BJ (cell line): Measurements from ENCODE around the gene OSM. TPM values are rescaled to one million over a fixed set of nuclear protein-coding genes. Genes with fewer than 3 reads are reported as not detected.

ENCODE experiments used
- CTCF ChIA-PET: fragments of 350-600 bp; formaldehyde crosslinking; extraction: SDS; loops from one replicate; lab custom pipeline; 2021; ENCODE audit warnings: antibody characterized with exemption, inconsistent platforms; lab: Yijun Ruan, JAX
- POLR2A ChIA-PET: fragments of 300-600 bp; sonication (Branson Sonifier 250); formaldehyde crosslinking; extraction: SDS; loops from one replicate; lab custom pipeline; 2021; ENCODE audit warnings: antibody characterized with exemption; lab: Charles Lee
- DNase-seq: peaks from one replicate; pipeline ENCODE4 v3.0.0-alpha.2; 2011; ENCODE audit warnings: low read depth
- H3K27me3 ChIP-seq: 2 replicates; pipeline ENCODE4 v1.6.0; 2011; ENCODE audit warnings: low read length; ENCODE audit not compliant: control insufficient read depth, insufficient read depth
- H3K36me3 ChIP-seq: 2 replicates; pipeline ENCODE4 v1.5.1; 2011; ENCODE audit warnings: low read length; ENCODE audit not compliant: control insufficient read depth, insufficient read depth
- H3K4me3 ChIP-seq: 2 replicates; pipeline ENCODE4 v1.5.1; 2011; ENCODE audit warnings: low read depth, mild to moderate bottlenecking, control low read depth, low read length
- polyA plus RNA-seq: library from polyadenylated mRNA; depleted of rRNA; stranded (reverse); fragments of >200 nt; gene quantifications from 2 replicates; pipeline ENCODE4 v1.2.3, GENCODE V29; 2011
- TF ChIP-seq, protein P1 (sequence below): IDR thresholded peaks from 2 replicates; pipeline ENCODE4 v1.5.1; 2011; ENCODE audit warnings: low read depth, mild to moderate bottlenecking, control low read depth, inconsistent platforms, low read length, moderate library complexity; ENCODE audit not compliant: insufficient read depth

OSM gene
- polyA plus RNA-seq, 1 experiment, result not detected

DNA sequence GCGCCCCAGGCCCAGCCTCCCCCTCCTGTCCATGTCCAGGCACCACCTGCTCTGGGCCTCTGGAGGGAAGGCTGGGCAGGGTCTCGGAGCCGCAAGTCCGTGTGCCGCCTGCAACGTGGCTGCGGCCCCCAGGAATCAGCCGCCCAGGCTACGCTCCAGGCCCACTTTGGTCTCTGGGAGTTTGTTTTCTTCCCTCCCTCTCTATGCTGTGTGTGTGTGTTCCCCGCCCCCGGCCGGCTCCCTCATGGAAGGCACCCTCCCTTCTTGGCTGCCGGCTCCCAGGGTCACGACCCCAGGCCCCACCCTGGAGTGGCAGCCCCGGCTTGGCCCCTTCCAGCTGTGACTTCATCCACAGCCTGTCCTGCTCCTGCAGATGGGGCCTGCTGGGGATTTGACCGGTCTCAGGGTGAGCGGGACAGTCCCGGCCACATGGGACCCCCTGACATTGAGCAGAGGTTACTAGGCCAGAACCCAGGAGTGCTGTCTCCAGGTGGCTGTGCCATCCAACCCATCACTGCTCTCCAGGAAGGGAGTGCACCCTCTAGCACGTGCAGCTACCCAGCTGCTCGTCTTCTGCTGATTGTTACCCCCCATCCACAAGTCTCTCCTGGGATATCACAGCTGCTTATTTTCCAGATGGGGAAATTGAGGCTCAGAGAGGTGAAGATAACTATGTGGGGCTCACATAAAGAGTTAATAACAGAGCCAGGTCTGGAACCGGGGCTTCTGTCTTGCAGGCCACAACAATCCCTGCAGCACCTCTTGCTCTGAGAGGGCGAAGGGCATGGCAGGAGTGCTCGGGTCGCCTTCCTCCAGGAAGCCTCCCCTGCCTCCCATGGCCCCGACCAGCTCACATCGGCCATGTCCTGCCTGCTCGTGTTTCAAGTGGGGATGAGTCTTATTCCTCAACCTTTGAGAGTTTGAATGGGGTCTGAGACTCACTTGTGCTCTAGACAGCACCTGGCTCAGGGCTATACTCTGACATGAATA, 17.3 kb downstream of the OSM start:
- DNase-seq, result no peak
- CTCF ChIA-PET, result interaction anchor here (0.9 to 3.4 kb wide), 3 partner anchors 12 to 141 kb away, joined by 3 to 15 read pairs (median 3); no protein-coding TSS in a partner anchor
- Histone ChIP-seq H3K36me3 (no peaks in the 10 kb centered on the region), H3K27me3 (no peaks in the 10 kb centered on the region), H3K4me3 (no peak overlapping the region)
- TF ChIP-seq, protein P1, sequence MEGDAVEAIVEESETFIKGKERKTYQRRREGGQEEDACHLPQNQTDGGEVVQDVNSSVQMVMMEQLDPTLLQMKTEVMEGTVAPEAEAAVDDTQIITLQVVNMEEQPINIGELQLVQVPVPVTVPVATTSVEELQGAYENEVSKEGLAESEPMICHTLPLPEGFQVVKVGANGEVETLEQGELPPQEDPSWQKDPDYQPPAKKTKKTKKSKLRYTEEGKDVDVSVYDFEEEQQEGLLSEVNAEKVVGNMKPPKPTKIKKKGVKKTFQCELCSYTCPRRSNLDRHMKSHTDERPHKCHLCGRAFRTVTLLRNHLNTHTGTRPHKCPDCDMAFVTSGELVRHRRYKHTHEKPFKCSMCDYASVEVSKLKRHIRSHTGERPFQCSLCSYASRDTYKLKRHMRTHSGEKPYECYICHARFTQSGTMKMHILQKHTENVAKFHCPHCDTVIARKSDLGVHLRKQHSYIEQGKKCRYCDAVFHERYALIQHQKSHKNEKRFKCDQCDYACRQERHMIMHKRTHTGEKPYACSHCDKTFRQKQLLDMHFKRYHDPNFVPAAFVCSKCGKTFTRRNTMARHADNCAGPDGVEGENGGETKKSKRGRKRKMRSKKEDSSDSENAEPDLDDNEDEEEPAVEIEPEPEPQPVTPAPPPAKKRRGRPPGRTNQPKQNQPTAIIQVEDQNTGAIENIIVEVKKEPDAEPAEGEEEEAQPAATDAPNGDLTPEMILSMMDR, result no peak
- POLR2A ChIA-PET, result no interaction called here

DNA sequence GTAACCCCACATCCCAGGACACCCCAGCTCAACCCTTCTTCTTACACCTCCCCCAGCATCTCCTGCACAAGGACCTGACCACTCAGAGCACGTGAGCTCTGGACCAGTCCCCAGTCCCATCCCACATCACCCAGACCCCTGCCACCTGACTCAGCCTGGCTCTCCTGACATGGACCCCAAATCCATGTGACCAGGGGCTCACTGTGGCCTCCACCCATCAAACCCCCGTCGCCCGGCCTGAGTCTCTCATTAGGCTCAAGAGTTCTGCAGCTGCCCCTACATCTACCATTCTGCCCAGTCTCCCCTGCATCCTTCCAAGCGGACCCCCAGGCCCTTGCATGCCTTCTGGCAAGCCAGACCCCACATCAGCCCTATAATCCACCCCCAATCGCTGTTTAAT, 18.2 kb downstream of the OSM start:
- CTCF ChIA-PET, result interaction anchor here (1.1 to 3.4 kb wide), 3 partner anchors 38 to 140 kb away, joined by 3 to 15 read pairs (median 3); no protein-coding TSS in a partner anchor
- Histone ChIP-seq H3K4me3 (no peak overlapping the region), H3K36me3 (peaks cover 4% of the 10 kb centered on the region), H3K27me3 (no peaks in the 10 kb centered on the region)
- TF ChIP-seq, protein P1, result no peak
- no peak for DNase-seq
- POLR2A ChIA-PET, result no interaction called here

DNA sequence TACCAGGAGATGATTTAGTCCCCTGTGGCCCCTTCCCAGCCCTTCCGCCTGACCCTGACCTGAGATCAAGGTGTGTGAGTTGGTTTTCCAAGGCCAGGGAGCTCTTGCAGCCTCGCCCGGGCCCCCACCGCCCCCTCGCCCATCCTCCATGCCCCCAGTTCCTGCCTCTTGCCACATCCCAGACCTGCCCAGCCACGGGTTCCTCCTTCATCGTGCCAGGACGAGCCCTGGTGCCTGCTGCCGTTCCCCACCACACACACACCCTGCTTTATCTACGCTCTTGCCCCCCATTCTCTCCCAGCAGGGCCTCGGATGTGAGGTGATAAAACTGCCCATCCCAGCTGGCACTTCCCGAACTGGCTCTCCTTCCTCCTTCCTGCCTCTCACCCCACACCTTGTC, 18.7 kb downstream of the OSM start:
- POLR2A ChIA-PET, result no interaction called here

DNA sequence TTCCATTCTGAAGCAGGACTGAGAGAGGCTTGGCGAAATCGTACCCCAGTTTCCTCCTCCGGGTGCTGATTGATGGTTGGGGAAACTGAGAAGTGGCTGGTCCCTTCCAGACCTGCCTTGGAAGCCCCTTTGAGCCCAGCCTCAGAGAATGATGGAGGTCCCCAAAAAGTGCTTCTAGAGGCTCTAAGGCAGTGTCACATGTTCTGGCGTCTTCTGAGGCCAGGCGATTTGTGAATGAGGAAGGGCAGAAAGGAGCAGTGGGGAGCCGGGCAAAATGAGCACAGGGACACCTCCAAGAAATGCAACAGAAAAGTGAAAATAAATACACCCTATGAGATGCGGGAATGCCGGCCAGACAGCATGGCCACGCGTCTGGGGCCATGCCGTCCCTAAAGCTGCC, 19.1 kb downstream of the OSM start:
- H3K27me3 ChIP-seq, result no peaks in the 10 kb centered on the region
- DNase-seq, result no peak
- ChIA-PET POLR2A (no interaction called here), CTCF (interaction anchor here (1.1 to 1.2 kb wide), 2 partner anchors 57 to 140 kb away, joined by 3 read pairs; no protein-coding TSS in a partner anchor)
- H3K4me3 ChIP-seq, result no peak overlapping the region
- peaks cover 6% of the 10 kb centered on the region for H3K36me3 ChIP-seq
- TF ChIP-seq, protein P1, result no peak

More for the DNA sequence above, 18.7 kb downstream of the OSM start:
- H3K36me3 ChIP-seq, result peaks cover 6% of the 10 kb centered on the region
- DNase-seq, result no peak
- H3K27me3 ChIP-seq, result no peaks in the 10 kb centered on the region
- TF ChIP-seq, protein P1, result no peak
- no peak overlapping the region for H3K4me3 ChIP-seq
- CTCF ChIA-PET, result interaction anchor here (1.1 to 1.2 kb wide), 2 partner anchors 57 to 140 kb away, joined by 3 read pairs; no protein-coding TSS in a partner anchor

DNA sequence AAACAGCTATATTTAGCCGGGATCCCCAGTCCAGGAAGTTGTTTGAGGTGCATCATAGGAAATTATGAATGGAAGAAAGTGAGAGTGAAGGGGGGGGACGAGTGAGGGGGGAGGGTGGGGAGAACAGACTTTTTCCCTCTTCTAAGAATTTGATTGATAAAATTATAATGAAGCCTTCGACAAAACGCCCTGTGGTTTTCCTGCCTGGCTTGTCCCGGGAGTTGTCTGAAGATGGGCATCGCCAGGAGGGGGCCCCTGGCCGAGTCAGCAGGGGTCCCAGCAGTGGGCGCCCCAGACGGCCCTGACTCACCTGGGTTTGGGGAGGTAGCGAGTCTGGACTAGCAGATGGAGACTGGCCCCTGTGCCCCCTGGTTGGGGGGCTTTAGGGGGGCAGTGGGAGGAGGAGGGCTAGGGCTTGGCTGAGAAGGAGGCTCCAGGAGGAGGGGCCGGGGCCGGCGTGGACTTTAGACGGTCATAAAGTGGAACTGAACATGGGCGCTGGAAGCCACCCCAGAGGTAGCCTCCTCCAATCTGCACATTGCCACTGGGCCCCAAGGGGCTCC, 19.8 kb downstream of the OSM start:
- POLR2A ChIA-PET, result interaction anchor here (1.5 kb wide), 1 partner anchor 11 kb away, joined by 3 read pairs; no protein-coding TSS in a partner anchor
- CTCF ChIA-PET, result interaction anchor here (2.4 kb wide), 1 partner anchor 9 kb away, joined by 7 read pairs; no protein-coding TSS in a partner anchor
- TF ChIP-seq, protein P1, result no peak
- H3K27me3 ChIP-seq, result no peaks in the 10 kb centered on the region
- no peak for DNase-seq
- peaks cover 7% of the 10 kb centered on the region for H3K36me3 ChIP-seq
- H3K4me3 ChIP-seq, result peak overlapping the region; percentile 65
